Uterus (tissue), 2 donors: ENCODE measurements around the gene WDFY4.

Source experiments
- CTCF ChIP-seq, 4 experiments: fragments of 200-600 bp in 2 of 4; fragments of 450-650 bp in 2 of 4; sonication (generic) in 2 of 4; IDR thresholded peaks; one replicate each; pipeline ENCODE4 v1.5.1; 2016 to 2019; ENCODE audit warnings: antibody characterized with exemption in 4 of 4, mild to moderate bottlenecking in 2 of 4, moderate library complexity in 1 of 4
- POLR2A ChIP-seq, 2 donors: fragments of 450-650 bp; IDR thresholded peaks; one replicate each; pipeline ENCODE4 v1.6.1; 2016; ENCODE audit warnings: antibody characterized with exemption in 2 of 2, mild to moderate bottlenecking in 1 of 2, moderate library complexity in 1 of 2

- TF ChIP-seq CTCF (IDR thresholded peaks at IDR 0.05) (no peak), POLR2A (IDR thresholded peaks at IDR 0.05) (no peak)
Measured at GRCh38 chr10:48965460-48965859, 280.8 kb downstream of the WDFY4 start.
